Measurements from ENCODE around the gene GAP43.

Gene GAP43

GRCh38 chr3:115708540-115708939, 85.2 kb downstream of the GAP43 start:
- Histone ChIP-seq H3K4me1 (ENCODE audit: insufficient read depth, low read length) (no peaks in the 10 kb centered on the region), H2AFZ (ENCODE audit: low read depth, low read length) (no peak overlapping the region), H3K27me3 (ENCODE audit: insufficient read depth, low read length, poor library complexity) (peaks cover 14% of the 10 kb centered on the region), H3K9ac (ENCODE audit: low read depth, low read length) (no peak overlapping the region), H4K20me1 (ENCODE audit: insufficient read depth, low read length) (no peaks in the 10 kb centered on the region), H3K79me2 (ENCODE audit: insufficient read depth, low read length) (no peaks in the 10 kb centered on the region), H3K4me2 (ENCODE audit: insufficient read depth, low read length) (no peak overlapping the region), H3K36me3 (ENCODE audit: insufficient read depth, low read length) (no peaks in the 10 kb centered on the region), H3K27ac (ENCODE audit: low read length) (no peak overlapping the region), H3K4me3 (ENCODE audit: low read depth in 1 of 2, low read length in 2 of 2) (no peak overlapping the region), H3K9me3 (ENCODE audit: insufficient read depth, low read length, severe bottlenecking) (no peaks in the 10 kb centered on the region)
- no peak for TF ChIP-seq EZH2 (IDR thresholded peaks at IDR 0.05; ENCODE audit: borderline replicate concordance, low read depth, low read length, severe bottlenecking)
- no peak for TF ChIP-seq CTCF (IDR thresholded peaks at IDR 0.05; ENCODE audit: borderline replicate concordance, extremely low read depth, low read length, poor library complexity, severe bottlenecking)
- ATAC-seq (ENCODE audit: insufficient read depth, low read depth) (no peak), DNase-seq (no peak)

- Histone ChIP-seq H3K79me2 (ENCODE audit: insufficient read depth, low read length) (no peaks in the 10 kb centered on the region), H3K9ac (ENCODE audit: low read depth, low read length) (no peak overlapping the region), H2AFZ (ENCODE audit: low read depth, low read length) (no peak overlapping the region), H3K9me3 (ENCODE audit: insufficient read depth, low read length, severe bottlenecking) (no peaks in the 10 kb centered on the region), H3K36me3 (ENCODE audit: insufficient read depth, low read length) (no peaks in the 10 kb centered on the region), H3K4me3 (ENCODE audit: low read depth in 1 of 2, low read length in 2 of 2) (no peak overlapping the region), H3K4me1 (ENCODE audit: insufficient read depth, low read length) (no peaks in the 10 kb centered on the region), H3K27me3 (ENCODE audit: insufficient read depth, low read length, poor library complexity) (peaks cover 14% of the 10 kb centered on the region), H3K27ac (ENCODE audit: low read length) (no peak overlapping the region), H4K20me1 (ENCODE audit: insufficient read depth, low read length) (no peaks in the 10 kb centered on the region), H3K4me2 (ENCODE audit: insufficient read depth, low read length) (no peak overlapping the region)
- ATAC-seq (ENCODE audit: insufficient read depth, low read depth) = no peak
- no peak for TF ChIP-seq EZH2 (IDR thresholded peaks at IDR 0.05; ENCODE audit: borderline replicate concordance, low read depth, low read length, severe bottlenecking)
- TF ChIP-seq CTCF (IDR thresholded peaks at IDR 0.05; ENCODE audit: borderline replicate concordance, extremely low read depth, low read length, poor library complexity, severe bottlenecking) = no peak
- DNase-seq = no peak
Measured at GRCh38 chr3:115709093-115709492, 85.8 kb downstream of the GAP43 start.

GRCh38 chr3:115709931-115710330, 86.6 kb downstream of the GAP43 start:
- H3K4me3 ChIP-seq (ENCODE audit: low read depth in 1 of 2, low read length in 2 of 2) = no peak overlapping the region
- no peaks in the 10 kb centered on the region for H4K20me1 ChIP-seq (ENCODE audit: insufficient read depth, low read length)
- H3K9me3 ChIP-seq (ENCODE audit: insufficient read depth, low read length, severe bottlenecking) = no peaks in the 10 kb centered on the region
- ATAC-seq (ENCODE audit: insufficient read depth, low read depth) = no peak
- no peak overlapping the region for H2AFZ ChIP-seq (ENCODE audit: low read depth, low read length)
- H3K36me3 ChIP-seq (ENCODE audit: insufficient read depth, low read length) = no peaks in the 10 kb centered on the region
- DNase-seq = no peak
- no peak overlapping the region for H3K27ac ChIP-seq (ENCODE audit: low read length)
- H3K27me3 ChIP-seq (ENCODE audit: insufficient read depth, low read length, poor library complexity) = peaks cover 14% of the 10 kb centered on the region
- H3K4me1 ChIP-seq (ENCODE audit: insufficient read depth, low read length) = no peaks in the 10 kb centered on the region
- no peaks in the 10 kb centered on the region for H3K79me2 ChIP-seq (ENCODE audit: insufficient read depth, low read length)
- H3K4me2 ChIP-seq (ENCODE audit: insufficient read depth, low read length) = no peak overlapping the region
- H3K9ac ChIP-seq (ENCODE audit: low read depth, low read length) = no peak overlapping the region
- TF ChIP-seq EZH2 (IDR thresholded peaks at IDR 0.05; ENCODE audit: borderline replicate concordance, low read depth, low read length, severe bottlenecking) = no peak
- TF ChIP-seq CTCF (IDR thresholded peaks at IDR 0.05; ENCODE audit: borderline replicate concordance, extremely low read depth, low read length, poor library complexity, severe bottlenecking) = no peak

DNA sequence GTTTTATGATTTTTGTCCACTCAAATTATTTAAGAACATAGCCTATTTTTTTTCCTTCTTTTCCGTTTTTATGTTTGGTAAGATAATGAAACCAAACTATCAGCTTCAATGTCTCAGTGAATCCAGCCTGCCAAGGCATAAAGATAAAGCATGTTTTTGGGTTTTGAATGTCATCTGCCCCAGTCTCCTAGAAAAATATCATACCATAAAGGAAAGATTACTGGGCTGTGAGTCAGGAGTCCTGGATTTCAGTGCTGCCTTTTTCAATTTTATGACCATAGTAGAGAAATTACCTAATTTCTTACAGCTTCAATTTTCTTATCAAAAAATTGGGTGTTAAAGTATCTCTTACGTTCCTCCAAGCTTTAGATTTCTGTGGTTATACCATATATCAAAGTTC, 87.5 kb downstream of the GAP43 start:
- DNase-seq (no peak), ATAC-seq (ENCODE audit: insufficient read depth, low read depth) (no peak)
- TF ChIP-seq EZH2 (IDR thresholded peaks at IDR 0.05; ENCODE audit: borderline replicate concordance, low read depth, low read length, severe bottlenecking) (no peak), CTCF (IDR thresholded peaks at IDR 0.05; ENCODE audit: borderline replicate concordance, extremely low read depth, low read length, poor library complexity, severe bottlenecking) (no peak)
- peaks cover 14% of the 10 kb centered on the region for H3K27me3 ChIP-seq (ENCODE audit: insufficient read depth, low read length, poor library complexity)
- H3K4me1 ChIP-seq (ENCODE audit: insufficient read depth, low read length) = no peaks in the 10 kb centered on the region
- H4K20me1 ChIP-seq (ENCODE audit: insufficient read depth, low read length) = no peaks in the 10 kb centered on the region
- H3K9ac ChIP-seq (ENCODE audit: low read depth, low read length) = no peak overlapping the region
- no peaks in the 10 kb centered on the region for H3K79me2 ChIP-seq (ENCODE audit: insufficient read depth, low read length)
- no peak overlapping the region for H3K4me3 ChIP-seq (ENCODE audit: low read depth in 1 of 2, low read length in 2 of 2)
- no peak overlapping the region for H2AFZ ChIP-seq (ENCODE audit: low read depth, low read length)
- no peak overlapping the region for H3K27ac ChIP-seq (ENCODE audit: low read length)
- H3K36me3 ChIP-seq (ENCODE audit: insufficient read depth, low read length) = no peaks in the 10 kb centered on the region
- no peak overlapping the region for H3K4me2 ChIP-seq (ENCODE audit: insufficient read depth, low read length)
- H3K9me3 ChIP-seq (ENCODE audit: insufficient read depth, low read length, severe bottlenecking) = no peaks in the 10 kb centered on the region
